NB4 (cell line): ENCODE results near the gene PRDM7.

Experiments used
- MAX ChIP-seq: IDR thresholded peaks from 2 replicates; pipeline ENCODE4 v1.6.1; 2011; ENCODE audit warnings: low read depth, low read length
- TF ChIP-seq, protein P1 (sequence below): IDR thresholded peaks from one replicate; pipeline ENCODE4 v1.5.1; 2012; ENCODE audit warnings: low read depth, low read length

- TF ChIP-seq MAX: no peak
- TF ChIP-seq, protein P1, sequence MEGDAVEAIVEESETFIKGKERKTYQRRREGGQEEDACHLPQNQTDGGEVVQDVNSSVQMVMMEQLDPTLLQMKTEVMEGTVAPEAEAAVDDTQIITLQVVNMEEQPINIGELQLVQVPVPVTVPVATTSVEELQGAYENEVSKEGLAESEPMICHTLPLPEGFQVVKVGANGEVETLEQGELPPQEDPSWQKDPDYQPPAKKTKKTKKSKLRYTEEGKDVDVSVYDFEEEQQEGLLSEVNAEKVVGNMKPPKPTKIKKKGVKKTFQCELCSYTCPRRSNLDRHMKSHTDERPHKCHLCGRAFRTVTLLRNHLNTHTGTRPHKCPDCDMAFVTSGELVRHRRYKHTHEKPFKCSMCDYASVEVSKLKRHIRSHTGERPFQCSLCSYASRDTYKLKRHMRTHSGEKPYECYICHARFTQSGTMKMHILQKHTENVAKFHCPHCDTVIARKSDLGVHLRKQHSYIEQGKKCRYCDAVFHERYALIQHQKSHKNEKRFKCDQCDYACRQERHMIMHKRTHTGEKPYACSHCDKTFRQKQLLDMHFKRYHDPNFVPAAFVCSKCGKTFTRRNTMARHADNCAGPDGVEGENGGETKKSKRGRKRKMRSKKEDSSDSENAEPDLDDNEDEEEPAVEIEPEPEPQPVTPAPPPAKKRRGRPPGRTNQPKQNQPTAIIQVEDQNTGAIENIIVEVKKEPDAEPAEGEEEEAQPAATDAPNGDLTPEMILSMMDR: no peak
Measured at GRCh38 chr16:90041896-90042473, 35.1 kb downstream of the PRDM7 start.
